Kidney epithelial cell (primary cell): ENCODE data around the gene IFT25. TPM values are rescaled to one million over a fixed set of nuclear protein-coding genes. Genes with fewer than 3 reads are reported as not detected.

Experiments used
- total RNA-seq: library from RNA; depleted of rRNA; stranded (reverse); fragments of >200 nt; gene quantifications from 2 replicates; pipeline ENCODE4 v1.2.3, GENCODE V29; 2015

The IFT25 gene
- total RNA-seq, 1 donor from 2014 or later: 9.5 TPM

Other genes with a start within 250 kb of the IFT25 start
- 0.63 and 0.75 TPM in 2 replicates for gene GLIS1, start 206.5 kb downstream of the IFT25 start, total RNA-seq
- 22.8 and 24.6 TPM in 2 replicates for gene NDC1, start 107.4 kb downstream of the IFT25 start, total RNA-seq
- gene YIPF1, start 55.9 kb downstream of the IFT25 start, total RNA-seq: 40.5 and 42.7 TPM in 2 replicates
- gene DIO1, start 51.5 kb downstream of the IFT25 start, total RNA-seq: not detected in 2 replicates
- 40.7 and 45.7 TPM in 2 replicates for gene LRRC42, start 651 bp upstream of the IFT25 start, total RNA-seq
- gene LDLRAD1, start 72.5 kb upstream of the IFT25 start, total RNA-seq: not detected in 2 replicates
- 126 and 138 TPM in 2 replicates for gene TMEM59, start 107.5 kb upstream of the IFT25 start, total RNA-seq
- 2.5 and 3.6 TPM in 2 replicates for gene TCEANC2, start 107.9 kb upstream of the IFT25 start, total RNA-seq
- not detected in 2 replicates for gene CDCP2, start 207.3 kb upstream of the IFT25 start, total RNA-seq